Upper lobe of left lung (tissue), 6 donors: ENCODE data around the gene SPG11. TPM values are rescaled to one million over a fixed set of nuclear protein-coding genes. Genes with fewer than 3 reads are reported as not detected.

Source experiments
- ATAC-seq, 2 donors: fragments of 200-7000 bp; cut with Tn5 transposase; one replicate each; pipeline ENCODE4 v1.9.1; 2022; ENCODE audit warnings: mild to moderate bottlenecking in 2 of 2, moderate library complexity in 2 of 2; ENCODE audit not compliant: low FRiP score in 2 of 2
- DNase-seq, 2 donors: peaks; one replicate each; pipeline ENCODE4 v3.0.0-alpha.2; 2019 to 2020
- H3K27ac ChIP-seq, 4 donors: fragments of 200-600 bp; sonication (generic); one replicate each; pipeline ENCODE4 v1.5.1; 2016 to 2019
- H3K27me3 ChIP-seq, 4 donors: fragments of 200-600 bp; sonication (generic); one replicate each; pipeline ENCODE4 v1.5.1; 2017 to 2019
- H3K36me3 ChIP-seq, 4 donors: fragments of 200-600 bp; sonication (generic); one replicate each; pipeline ENCODE4 v1.5.1; 2016 to 2019
- H3K4me1 ChIP-seq, 4 donors: fragments of 200-600 bp; sonication (generic); one replicate each; pipeline ENCODE4 v1.5.1; 2018 to 2019
- H3K4me3 ChIP-seq, 4 donors: fragments of 200-600 bp; sonication (generic); one replicate each; pipeline ENCODE4 v1.5.1; 2017 to 2019; ENCODE audit warnings: mild to moderate bottlenecking in 2 of 4, moderate library complexity in 1 of 4
- H3K9me3 ChIP-seq, 4 donors: fragments of 200-600 bp; sonication (generic); one replicate each; pipeline ENCODE4 v1.5.1; 2018 to 2019
- CTCF ChIP-seq, 6 experiments: fragments of 450-650 bp in 4 of 6; fragments of 200-600 bp in 2 of 6; sonication (generic) in 2 of 6; IDR thresholded peaks; one replicate each; pipeline ENCODE4 v1.5.1; 2016 to 2019; ENCODE audit warnings: antibody characterized with exemption in 6 of 6
- EP300 ChIP-seq, 4 donors: sonication (generic); formaldehyde crosslinking; IDR thresholded peaks; one replicate each; pipeline ENCODE4 v1.5.1; 2017; ENCODE audit warnings: antibody characterized with exemption in 4 of 4, control low read depth in 2 of 4
- POLR2A ChIP-seq, 4 donors: fragments of 450-650 bp; IDR thresholded peaks; one replicate each; pipeline ENCODE4 v1.5.1; 2016 to 2017; ENCODE audit warnings: antibody characterized with exemption in 4 of 4, mild to moderate bottlenecking in 2 of 4
- POLR2AphosphoS5 ChIP-seq, 2 donors: sonication (generic); formaldehyde crosslinking; IDR thresholded peaks; one replicate each; pipeline ENCODE4 v1.5.1; 2017; ENCODE audit warnings: antibody characterized with exemption in 2 of 2
- small RNA-seq, 4 donors: library from RNA; depleted of rRNA; stranded (forward); fragments of <200 nt; gene quantifications; one replicate each; pipeline ENCODE3, GENCODE V24; 2016
- total RNA-seq, 6 donors: library from RNA; depleted of rRNA in 4 of 6; stranded (reverse); fragments of >200 nt in 4 of 6; gene quantifications; one replicate each; pipeline versions ENCODE4 v1.1.0 to v1.2.1, GENCODE V29; 2016 to 2021
- donor health status: DM: no; HTN: no; CAD: no; lungs with moderate emphysema.
- donor health status: DM: no; HTN: yes; CAD: no; lungs with severe emphysema.

SPG11 gene
- total RNA-seq, 6 donors from 2014 or later, result 81.6 to 161 (median 97.4) TPM

GRCh38 chr15:44516436-44516835 lies 147.0 kb downstream of the SPG11 start:
- Histone ChIP-seq H3K27me3 (no peaks in the 10 kb centered on the region), H3K9me3 (no peaks in the 10 kb centered on the region), H3K4me1 (no peaks in the 10 kb centered on the region), H3K36me3 (peaks cover 0 to 51% (median 17%) of the 10 kb centered on the region in 4 donors), H3K27ac (no peak overlapping the region), H3K4me3 (no peak overlapping the region)
- DNase-seq (no peak), ATAC-seq (no peak)
- no peak for TF ChIP-seq POLR2AphosphoS5 (IDR thresholded peaks at IDR 0.05)
- no peak for TF ChIP-seq POLR2A (IDR thresholded peaks at IDR 0.05)
- TF ChIP-seq EP300 (IDR thresholded peaks at IDR 0.05), result no peak
- TF ChIP-seq CTCF (IDR thresholded peaks at IDR 0.05), result no peak

Small RNA genes within 50 kb of the gene (small RNA-seq; reads per million reads assigned to genes)
- 0 reads per million in 4 donors for gene RF00019

Other genes with a start within 250 kb of the SPG11 start
- gene CTDSPL2, start 236.0 kb downstream of the SPG11 start, total RNA-seq, result 10 to 100 TPM; 20.6 to 60.8 (median 32.8) TPM
- 10 to 100 TPM; 25.3 to 82.2 (median 58.3) TPM for gene EIF3J, start 126.5 kb downstream of the SPG11 start, total RNA-seq
- 10 to 100 TPM in 2 of 6 donors, 1 to 10 TPM in 4; 2.6 to 30.4 (median 7.8) TPM for gene PATL2, start 47.7 kb upstream of the SPG11 start, total RNA-seq
- 1,000 to 10,000 TPM in 5 of 6 donors, 100 to 1,000 TPM in 1; 963 to 7,115 (median 3,598) TPM for gene B2M, start 47.9 kb upstream of the SPG11 start, total RNA-seq
- gene TRIM69, start 72.9 kb upstream of the SPG11 start, total RNA-seq, result 10 to 100 TPM; 10.3 to 29.3 (median 18.3) TPM